ENCODE results near the gene TSC22D1. TPM values are rescaled to one million over a fixed set of nuclear protein-coding genes. Genes with fewer than 3 reads are reported as not detected.
A peak's percentile ranks its signal among the peaks of the same experiment; 100 is the strongest.
"Not testable (repeated sequence)": the region's sequence is repeated elsewhere in the genome, so short reads cannot be mapped to it uniquely, and the experiment has no call there.

Gene TSC22D1
- total and polyA plus RNA-seq, 2 donors = 191 to 263 TPM

DNA sequence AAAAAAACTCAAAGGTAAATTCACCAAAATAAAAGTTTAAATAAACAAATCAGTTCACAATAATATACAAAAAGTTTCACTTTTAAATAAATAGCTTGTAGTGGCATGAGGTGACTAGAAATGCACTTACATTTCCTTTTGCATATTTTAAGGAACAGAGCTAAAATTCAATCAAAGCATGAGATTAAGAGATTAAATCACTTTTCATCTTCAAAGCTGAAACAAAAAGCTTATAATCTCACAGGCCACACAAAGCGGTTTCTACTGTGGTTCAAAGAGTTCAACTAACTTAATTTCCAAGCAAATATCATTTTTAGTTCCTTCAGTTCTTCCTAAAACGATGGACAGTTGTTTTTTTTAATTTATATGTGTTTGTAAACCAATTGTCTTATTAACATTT lies 38.9 kb downstream of the TSC22D1 start:
- Histone ChIP-seq H3K27ac (ENCODE audit: low read depth in 1 of 2, low read length in 1 of 2) (no peak overlapping the region), H3K4me1 (ENCODE audit: control insufficient read depth in 2 of 2, insufficient read depth in 2 of 2, low read length in 2 of 2) (no peaks in the 10 kb centered on the region), H3K27me3 (ENCODE audit: control insufficient read depth in 2 of 2, insufficient read depth in 1 of 2, low read length in 1 of 2) (no peaks in the 10 kb centered on the region), H3K4me3 (ENCODE audit: low read length in 2 of 2) (no peak overlapping the region), H3K9me3 (ENCODE audit: control insufficient read depth in 2 of 2, insufficient read depth in 1 of 2, low read length in 1 of 2) (no peaks in the 10 kb centered on the region), H3K36me3 (ENCODE audit: control insufficient read depth in 2 of 2, insufficient read depth in 2 of 2, low read length in 1 of 2) (no peaks in the 10 kb centered on the region)
- 30% methylated on average over 2 of the region's 2 CpGs for WGBS
- peak in 3 of 9 donors; percentile 9 to 50 (median 26) for DNase-seq (ENCODE audit: low read depth in 6 of 9, low spot score in 9 of 9)

DNA sequence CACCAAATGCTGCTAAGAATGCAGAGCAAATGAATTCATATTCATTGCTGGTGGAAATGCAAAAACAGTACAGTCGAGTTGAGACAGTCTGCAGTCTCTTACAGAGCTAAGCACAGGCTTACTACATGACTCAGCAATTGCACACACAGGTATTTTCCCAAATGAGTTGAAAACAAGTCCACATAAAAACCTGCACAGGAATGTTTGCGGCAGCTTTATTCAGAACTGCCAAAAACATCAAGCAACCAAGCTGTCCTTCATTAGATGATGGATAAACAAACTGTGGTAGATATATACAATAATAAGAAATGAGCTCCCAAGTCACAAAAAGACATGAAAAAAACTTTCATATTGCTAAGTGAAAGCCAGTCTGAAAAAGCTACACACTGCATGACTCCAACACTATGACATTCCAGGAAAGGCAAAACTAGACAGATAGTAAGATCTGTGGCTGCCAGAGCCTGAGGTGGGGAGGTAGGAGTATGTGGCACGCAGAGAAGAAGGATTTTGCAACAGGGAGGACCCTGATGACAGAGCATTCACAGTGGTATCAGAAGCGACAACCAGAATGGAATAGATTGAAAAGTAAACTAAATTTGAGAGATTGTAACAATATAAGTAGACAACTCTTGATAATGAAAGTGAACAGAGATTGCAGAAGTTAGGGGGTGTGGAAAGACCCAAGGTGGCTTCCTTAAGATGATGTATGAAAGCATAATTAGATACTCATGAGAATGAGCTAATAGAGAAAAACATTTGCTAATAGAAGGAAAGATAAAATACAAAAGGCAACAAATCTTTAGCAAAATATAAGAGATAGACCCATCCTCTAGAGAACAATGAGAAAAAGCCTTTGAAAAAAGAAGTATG lies 52.7 kb downstream of the TSC22D1 start:
- H3K4me1 ChIP-seq (ENCODE audit: control insufficient read depth in 2 of 2, insufficient read depth in 2 of 2, low read length in 2 of 2) = no peaks in the 10 kb centered on the region
- no peaks in the 10 kb centered on the region for H3K9me3 ChIP-seq (ENCODE audit: control insufficient read depth in 2 of 2, insufficient read depth in 1 of 2, low read length in 1 of 2)
- no peaks in the 10 kb centered on the region for H3K27me3 ChIP-seq (ENCODE audit: control insufficient read depth in 2 of 2, insufficient read depth in 1 of 2, low read length in 1 of 2)
- peak overlapping the region in 1 of 2 donors; percentile 61 for H3K27ac ChIP-seq (ENCODE audit: low read depth in 1 of 2, low read length in 1 of 2)
- H3K4me3 ChIP-seq (ENCODE audit: low read length in 2 of 2) = no peak overlapping the region
- DNase-seq (ENCODE audit: low read depth in 6 of 9, low spot score in 9 of 9) = peak in 1 of 9 donors; percentile 12
- no peaks in the 10 kb centered on the region for H3K36me3 ChIP-seq (ENCODE audit: control insufficient read depth in 2 of 2, insufficient read depth in 2 of 2, low read length in 1 of 2)
- 47% methylated on average over 4 of the region's 4 CpGs for WGBS

DNA sequence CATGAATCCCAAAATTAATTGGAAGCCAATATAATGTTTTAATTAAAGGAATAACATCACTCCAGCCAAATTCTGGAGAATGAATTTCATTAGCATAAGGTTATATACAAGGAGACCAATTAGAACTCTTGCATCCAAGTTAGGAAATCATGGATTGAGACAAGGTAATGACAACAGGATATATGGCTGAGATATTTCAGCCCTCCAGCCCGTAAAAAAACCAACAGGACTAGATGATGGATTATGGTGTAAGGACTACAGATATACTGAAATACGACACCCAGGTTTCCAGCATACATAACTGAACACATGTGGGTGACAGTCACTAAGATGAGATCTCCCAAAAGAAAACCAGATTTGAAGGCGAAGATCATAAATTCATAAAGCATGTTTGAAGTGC lies 56.5 kb downstream of the TSC22D1 start:
- no peak for DNase-seq (ENCODE audit: low read depth in 6 of 9, low spot score in 9 of 9)
- no peaks in the 10 kb centered on the region for H3K36me3 ChIP-seq (ENCODE audit: control insufficient read depth in 2 of 2, insufficient read depth in 2 of 2, low read length in 1 of 2)
- no peaks in the 10 kb centered on the region for H3K9me3 ChIP-seq (ENCODE audit: control insufficient read depth in 2 of 2, insufficient read depth in 1 of 2, low read length in 1 of 2)
- no peaks in the 10 kb centered on the region for H3K4me1 ChIP-seq (ENCODE audit: control insufficient read depth in 2 of 2, insufficient read depth in 2 of 2, low read length in 2 of 2)
- 97% methylated on average over 3 of the region's 3 CpGs for WGBS
- no peaks in the 10 kb centered on the region for H3K27me3 ChIP-seq (ENCODE audit: control insufficient read depth in 2 of 2, insufficient read depth in 1 of 2, low read length in 1 of 2)
- no peak overlapping the region for H3K4me3 ChIP-seq (ENCODE audit: low read length in 2 of 2)
- no peak overlapping the region for H3K27ac ChIP-seq (ENCODE audit: low read depth in 1 of 2, low read length in 1 of 2)

DNA sequence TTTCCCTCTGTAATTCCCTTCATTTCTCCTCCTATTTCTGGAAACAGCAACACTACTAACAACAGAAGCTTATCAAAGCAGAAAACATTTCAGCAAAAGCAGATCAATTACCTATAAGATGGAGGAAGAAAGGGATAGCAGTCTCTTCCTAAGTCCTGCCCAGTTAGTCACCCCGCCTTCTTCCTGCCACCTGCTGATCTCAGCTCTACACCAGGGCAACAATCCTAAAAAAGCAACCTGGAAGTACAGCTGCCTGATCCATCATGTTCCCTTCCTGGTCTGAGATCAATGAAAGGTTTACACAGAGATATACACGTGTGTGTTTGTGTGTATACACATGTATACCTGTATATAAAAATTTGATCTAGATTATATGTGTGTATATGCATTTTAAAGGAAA lies 59.4 kb downstream of the TSC22D1 start:
- 89% methylated on average over 2 of the region's 2 CpGs for WGBS
- Histone ChIP-seq H3K27ac (ENCODE audit: low read depth in 1 of 2, low read length in 1 of 2) (no peak overlapping the region), H3K27me3 (ENCODE audit: control insufficient read depth in 2 of 2, insufficient read depth in 1 of 2, low read length in 1 of 2) (no peaks in the 10 kb centered on the region), H3K4me1 (ENCODE audit: control insufficient read depth in 2 of 2, insufficient read depth in 2 of 2, low read length in 2 of 2) (no peaks in the 10 kb centered on the region), H3K9me3 (ENCODE audit: control insufficient read depth in 2 of 2, insufficient read depth in 1 of 2, low read length in 1 of 2) (no peaks in the 10 kb centered on the region), H3K4me3 (ENCODE audit: low read length in 2 of 2) (no peak overlapping the region), H3K36me3 (ENCODE audit: control insufficient read depth in 2 of 2, insufficient read depth in 2 of 2, low read length in 1 of 2) (peaks cover 0 to 3% of the 10 kb centered on the region in 2 donors)
- DNase-seq (ENCODE audit: low read depth in 6 of 9, low spot score in 9 of 9) = no peak

DNA sequence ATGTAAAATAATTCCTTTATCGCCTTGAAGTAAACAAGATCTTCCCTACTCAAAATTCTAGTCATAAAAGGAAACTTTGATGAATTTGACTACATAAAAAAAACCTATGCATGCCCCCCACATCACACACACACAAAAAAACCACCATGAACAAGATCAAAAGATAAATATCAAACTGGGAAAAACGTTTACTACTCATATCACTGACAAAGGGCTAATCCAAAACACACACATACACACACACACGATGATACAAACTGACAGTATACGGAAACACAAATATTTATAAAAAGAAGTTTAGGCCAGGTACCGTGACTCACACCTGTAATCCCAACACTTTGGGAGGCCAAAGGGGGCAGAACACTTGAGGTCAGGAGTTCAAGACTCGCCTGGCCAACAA lies 61.9 kb downstream of the TSC22D1 start:
- H3K4me1 ChIP-seq (ENCODE audit: control insufficient read depth in 2 of 2, insufficient read depth in 2 of 2, low read length in 2 of 2) = no peaks in the 10 kb centered on the region
- no peaks in the 10 kb centered on the region for H3K9me3 ChIP-seq (ENCODE audit: control insufficient read depth in 2 of 2, insufficient read depth in 1 of 2, low read length in 1 of 2)
- H3K27ac ChIP-seq (ENCODE audit: low read depth in 1 of 2, low read length in 1 of 2) = no peak overlapping the region
- no peak overlapping the region for H3K4me3 ChIP-seq (ENCODE audit: low read length in 2 of 2)
- peak in 1 of 9 donors; percentile 18 for DNase-seq (ENCODE audit: low read depth in 6 of 9, low spot score in 9 of 9)
- no peaks in the 10 kb centered on the region for H3K27me3 ChIP-seq (ENCODE audit: control insufficient read depth in 2 of 2, insufficient read depth in 1 of 2, low read length in 1 of 2)
- 63% methylated on average over 6 of the region's 6 CpGs for WGBS
- H3K36me3 ChIP-seq (ENCODE audit: control insufficient read depth in 2 of 2, insufficient read depth in 2 of 2, low read length in 1 of 2) = peaks cover 0 to 3% of the 10 kb centered on the region in 2 donors

DNA sequence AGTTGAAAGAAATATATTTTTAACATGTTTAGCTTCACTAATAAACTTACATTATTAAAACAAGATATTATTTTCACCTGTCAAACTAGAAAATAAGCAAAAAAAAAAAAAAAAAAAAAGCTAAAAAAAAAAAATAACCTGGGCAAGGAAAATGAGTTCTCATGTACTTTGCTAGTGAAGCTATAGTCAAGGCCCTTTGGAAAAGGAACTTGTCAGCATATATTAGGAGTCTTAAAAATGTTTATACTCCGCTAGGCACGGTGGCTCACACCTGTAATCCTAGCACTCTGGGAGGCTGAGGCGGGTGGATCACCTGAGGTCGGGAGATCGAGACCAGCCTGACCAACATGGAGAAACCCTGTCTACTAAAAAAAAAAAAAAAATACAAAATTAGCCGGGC lies 66.3 kb downstream of the TSC22D1 start:
- WGBS = 99% methylated on average over 6 of the region's 6 CpGs
- H3K27me3 ChIP-seq (ENCODE audit: control insufficient read depth in 2 of 2, insufficient read depth in 1 of 2, low read length in 1 of 2); H3K4me1 ChIP-seq (ENCODE audit: control insufficient read depth in 2 of 2, insufficient read depth in 2 of 2, low read length in 2 of 2); H3K36me3 ChIP-seq (ENCODE audit: control insufficient read depth in 2 of 2, insufficient read depth in 2 of 2, low read length in 1 of 2); H3K4me3 ChIP-seq (ENCODE audit: low read length in 2 of 2); H3K9me3 ChIP-seq (ENCODE audit: control insufficient read depth in 2 of 2, insufficient read depth in 1 of 2, low read length in 1 of 2); DNase-seq (ENCODE audit: low read depth in 6 of 9, low spot score in 9 of 9); H3K27ac ChIP-seq (ENCODE audit: low read depth in 1 of 2, low read length in 1 of 2): not testable (repeated sequence)

DNA sequence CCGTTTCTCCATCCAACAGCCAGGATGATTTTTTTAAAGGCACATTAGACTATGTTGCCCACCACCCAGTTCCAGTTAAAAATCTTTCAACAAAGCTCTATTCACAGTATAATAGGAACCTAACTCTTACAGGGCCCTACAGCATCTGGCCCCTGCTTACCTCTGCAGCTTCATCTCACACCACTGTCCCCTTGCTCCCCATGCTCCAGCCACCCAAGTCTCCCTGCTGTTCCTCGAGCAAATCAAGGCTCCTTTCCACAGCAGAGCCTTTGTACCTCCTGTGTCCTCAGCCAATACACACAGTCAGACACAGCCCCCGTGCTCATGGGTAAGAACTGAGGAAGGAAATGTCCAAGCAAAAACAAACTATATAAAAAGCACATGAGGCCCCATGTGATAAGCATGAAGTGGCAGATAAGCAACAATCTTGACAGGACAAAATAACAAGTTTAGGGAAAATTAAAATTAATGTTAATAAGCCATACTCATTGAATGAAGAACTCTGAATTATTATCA lies 67.5 kb downstream of the TSC22D1 start:
- Histone ChIP-seq H3K27ac (ENCODE audit: low read depth in 1 of 2, low read length in 1 of 2) (no peak overlapping the region), H3K4me3 (ENCODE audit: low read length in 2 of 2) (no peak overlapping the region), H3K27me3 (ENCODE audit: control insufficient read depth in 2 of 2, insufficient read depth in 1 of 2, low read length in 1 of 2) (no peaks in the 10 kb centered on the region), H3K36me3 (ENCODE audit: control insufficient read depth in 2 of 2, insufficient read depth in 2 of 2, low read length in 1 of 2) (peaks cover 0 to 3% of the 10 kb centered on the region in 2 donors), H3K9me3 (ENCODE audit: control insufficient read depth in 2 of 2, insufficient read depth in 1 of 2, low read length in 1 of 2) (no peaks in the 10 kb centered on the region), H3K4me1 (ENCODE audit: control insufficient read depth in 2 of 2, insufficient read depth in 2 of 2, low read length in 2 of 2) (no peaks in the 10 kb centered on the region)
- DNase-seq (ENCODE audit: low read depth in 6 of 9, low spot score in 9 of 9) = no peak
- 58% methylated on average over 3 of the region's 3 CpGs for WGBS

DNA sequence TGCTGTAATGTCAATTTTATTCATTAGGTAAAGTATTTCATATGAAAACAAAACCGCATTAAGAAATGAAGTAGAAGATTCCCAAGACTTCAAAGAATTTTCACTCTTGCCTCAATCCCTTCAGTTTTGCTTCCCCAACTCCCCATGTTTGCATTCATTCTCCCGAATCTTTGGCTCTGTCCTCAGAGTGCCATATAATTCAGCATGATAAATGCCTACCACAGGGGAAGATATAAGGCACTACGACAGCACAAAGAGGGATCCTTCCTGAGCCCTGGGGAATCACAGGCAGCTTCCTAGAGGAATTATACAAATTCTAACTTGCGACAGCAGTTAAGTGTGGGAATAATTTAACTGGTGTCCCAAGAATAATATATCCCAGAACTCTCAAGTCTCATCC lies 68.5 kb downstream of the TSC22D1 start:
- no peaks in the 10 kb centered on the region for H3K27me3 ChIP-seq (ENCODE audit: control insufficient read depth in 2 of 2, insufficient read depth in 1 of 2, low read length in 1 of 2)
- no peaks in the 10 kb centered on the region for H3K36me3 ChIP-seq (ENCODE audit: control insufficient read depth in 2 of 2, insufficient read depth in 2 of 2, low read length in 1 of 2)
- WGBS = 99% methylated on average over 4 of the region's 4 CpGs
- H3K9me3 ChIP-seq (ENCODE audit: control insufficient read depth in 2 of 2, insufficient read depth in 1 of 2, low read length in 1 of 2) = no peaks in the 10 kb centered on the region
- H3K4me1 ChIP-seq (ENCODE audit: control insufficient read depth in 2 of 2, insufficient read depth in 2 of 2, low read length in 2 of 2) = no peaks in the 10 kb centered on the region
- H3K4me3 ChIP-seq (ENCODE audit: low read length in 2 of 2) = no peak overlapping the region
- no peak overlapping the region for H3K27ac ChIP-seq (ENCODE audit: low read depth in 1 of 2, low read length in 1 of 2)
- no peak for DNase-seq (ENCODE audit: low read depth in 6 of 9, low spot score in 9 of 9)

DNA sequence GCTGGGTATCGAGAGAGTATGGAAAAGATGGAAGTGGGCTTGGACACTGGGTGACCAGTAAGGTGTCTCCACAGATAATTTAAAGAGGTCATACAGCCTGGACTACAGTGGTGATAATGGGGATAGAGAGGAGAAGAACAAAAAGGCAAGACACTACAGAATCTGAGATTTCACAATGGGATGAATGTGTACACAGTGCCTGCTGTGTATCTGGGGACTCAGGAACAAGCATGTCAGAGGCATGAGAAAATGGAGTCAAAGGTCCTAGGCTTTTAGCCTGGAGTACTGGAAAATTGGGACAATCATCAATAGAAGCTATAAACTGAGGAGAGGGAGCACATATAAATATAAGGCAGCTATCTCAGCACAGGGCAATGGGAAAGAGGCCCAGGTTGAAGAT lies 69.4 kb downstream of the TSC22D1 start:
- WGBS = 99% methylated on average over 1 of the region's 1 CpG
- H3K4me3 ChIP-seq (ENCODE audit: low read length in 2 of 2) = no peak overlapping the region

More for the DNA sequence above, 69.4 kb downstream of the TSC22D1 start:
- Histone ChIP-seq H3K4me1 (ENCODE audit: control insufficient read depth in 2 of 2, insufficient read depth in 2 of 2, low read length in 2 of 2) (no peaks in the 10 kb centered on the region), H3K9me3 (ENCODE audit: control insufficient read depth in 2 of 2, insufficient read depth in 1 of 2, low read length in 1 of 2) (no peaks in the 10 kb centered on the region), H3K27ac (ENCODE audit: low read depth in 1 of 2, low read length in 1 of 2) (no peak overlapping the region), H3K36me3 (ENCODE audit: control insufficient read depth in 2 of 2, insufficient read depth in 2 of 2, low read length in 1 of 2) (no peaks in the 10 kb centered on the region), H3K27me3 (ENCODE audit: control insufficient read depth in 2 of 2, insufficient read depth in 1 of 2, low read length in 1 of 2) (no peaks in the 10 kb centered on the region)
- no peak for DNase-seq (ENCODE audit: low read depth in 6 of 9, low spot score in 9 of 9)
